NCI-H774 (cell line): ENCODE results near the gene CADM2.
"Not testable (repeated sequence)": the region's sequence is repeated elsewhere in the genome, so short reads cannot be mapped to it uniquely, and the experiment has no call there.

Experiments
- DNase-seq: peaks from one replicate; lab custom pipeline; 2025; lab: John Stamatoyannopoulos, UW

The CADM2 gene

DNA sequence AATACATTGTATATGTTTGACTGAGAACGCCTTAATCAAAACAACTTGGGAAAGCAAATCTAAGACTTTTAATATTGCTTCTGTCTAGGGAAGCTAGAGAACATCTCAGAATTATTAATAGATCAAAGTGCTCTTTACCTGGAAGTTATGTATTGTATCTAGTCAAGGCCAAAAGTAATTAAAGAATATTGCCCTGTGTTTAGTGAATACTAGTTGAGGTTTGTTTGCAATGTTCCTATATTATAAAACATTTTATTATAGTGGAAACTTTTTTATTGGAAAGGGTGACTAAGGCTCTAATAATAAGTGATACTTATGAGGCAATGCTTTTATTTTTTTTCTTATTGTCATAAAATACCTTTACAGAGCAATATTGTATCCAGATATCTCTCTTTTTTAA is 118.2 kb downstream of the CADM2 start:
- no peak for DNase-seq

- DNase-seq: no peak
Observed at GRCh38 chr3:85081191-85081906, 122.6 kb downstream of the CADM2 start.

GRCh38 chr3:85090495-85090894 is 131.7 kb downstream of the CADM2 start:
- no peak for DNase-seq

DNA sequence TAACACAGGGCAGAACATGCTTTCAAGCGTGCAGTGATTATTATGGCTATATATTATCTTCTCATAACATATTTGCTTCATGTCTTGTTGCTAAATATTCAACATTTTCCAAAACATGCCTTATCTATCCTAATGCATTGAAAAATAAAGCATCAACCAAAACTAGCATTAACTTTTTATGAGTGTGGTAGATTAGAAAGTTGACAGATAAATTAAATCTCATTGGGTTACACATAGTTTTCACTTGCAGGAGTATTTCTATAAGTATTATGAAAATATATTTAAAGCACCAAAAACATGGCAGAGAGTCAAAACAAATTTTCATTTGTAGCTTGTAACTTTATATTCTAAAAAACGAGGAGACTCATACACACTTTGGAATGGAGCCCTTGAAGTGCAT is 141.5 kb downstream of the CADM2 start:
- no peak for DNase-seq

DNA sequence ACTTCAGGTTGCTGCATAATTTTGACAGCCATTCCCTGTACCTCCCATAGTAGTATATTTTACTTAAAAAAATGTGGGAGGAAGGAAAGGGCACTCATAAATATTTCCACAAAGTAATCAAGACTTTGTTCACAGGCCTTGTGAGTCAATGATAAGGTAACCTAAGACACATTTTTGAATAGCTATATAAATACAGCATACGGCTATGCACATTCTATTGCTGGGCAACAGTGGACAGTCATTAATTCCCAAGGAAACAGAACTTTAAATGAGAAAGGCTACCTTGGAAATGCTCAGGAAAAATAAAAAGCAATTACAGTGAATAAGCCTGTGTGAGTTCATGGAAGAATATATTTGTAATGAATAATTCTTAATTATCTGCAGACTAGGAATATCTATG is 144.0 kb downstream of the CADM2 start:
- no peak for DNase-seq

- no peak for DNase-seq
Observed at GRCh38 chr3:85110393-85110792, 151.6 kb downstream of the CADM2 start.

DNA sequence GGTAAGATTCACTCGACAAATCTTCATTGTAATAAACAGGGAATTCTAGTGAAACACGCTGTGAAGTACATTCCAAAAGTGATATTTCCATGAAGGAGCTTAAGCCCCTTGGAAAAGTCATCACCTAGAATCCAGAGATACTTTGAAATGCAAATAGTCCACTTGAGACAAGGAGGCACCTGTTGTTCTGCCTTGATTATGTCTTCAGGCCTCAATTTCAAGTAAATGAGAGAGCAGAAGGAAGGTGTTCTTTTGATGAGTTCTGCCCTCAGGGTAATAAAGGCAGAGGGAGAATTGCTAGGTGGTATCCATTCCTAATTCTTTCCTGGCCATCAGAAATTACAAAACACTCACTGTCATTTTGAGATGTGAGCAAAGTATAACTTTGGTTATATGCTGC is 162.1 kb downstream of the CADM2 start:
- no peak for DNase-seq

DNA sequence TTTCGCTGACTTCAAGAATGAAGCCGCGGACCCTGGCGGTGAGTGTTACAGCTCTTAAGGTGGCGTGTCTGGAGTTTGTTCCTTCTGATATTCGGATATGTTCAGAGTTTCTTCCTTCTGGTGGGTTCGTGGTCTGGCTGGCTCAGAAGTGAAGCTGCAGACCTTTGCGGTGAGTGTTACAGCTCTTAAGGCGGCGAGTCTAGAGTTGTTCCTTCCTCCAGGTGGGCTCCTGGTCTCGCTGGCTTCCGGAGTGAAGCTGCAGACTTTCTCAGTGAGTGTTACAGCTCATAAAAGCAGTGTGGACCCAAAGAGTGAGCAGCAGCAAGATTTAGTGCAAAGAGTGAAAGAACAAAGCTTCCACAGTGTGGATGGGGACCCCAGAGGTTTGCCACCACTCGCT is 174.1 kb downstream of the CADM2 start:
- DNase-seq: not testable (repeated sequence)

DNA sequence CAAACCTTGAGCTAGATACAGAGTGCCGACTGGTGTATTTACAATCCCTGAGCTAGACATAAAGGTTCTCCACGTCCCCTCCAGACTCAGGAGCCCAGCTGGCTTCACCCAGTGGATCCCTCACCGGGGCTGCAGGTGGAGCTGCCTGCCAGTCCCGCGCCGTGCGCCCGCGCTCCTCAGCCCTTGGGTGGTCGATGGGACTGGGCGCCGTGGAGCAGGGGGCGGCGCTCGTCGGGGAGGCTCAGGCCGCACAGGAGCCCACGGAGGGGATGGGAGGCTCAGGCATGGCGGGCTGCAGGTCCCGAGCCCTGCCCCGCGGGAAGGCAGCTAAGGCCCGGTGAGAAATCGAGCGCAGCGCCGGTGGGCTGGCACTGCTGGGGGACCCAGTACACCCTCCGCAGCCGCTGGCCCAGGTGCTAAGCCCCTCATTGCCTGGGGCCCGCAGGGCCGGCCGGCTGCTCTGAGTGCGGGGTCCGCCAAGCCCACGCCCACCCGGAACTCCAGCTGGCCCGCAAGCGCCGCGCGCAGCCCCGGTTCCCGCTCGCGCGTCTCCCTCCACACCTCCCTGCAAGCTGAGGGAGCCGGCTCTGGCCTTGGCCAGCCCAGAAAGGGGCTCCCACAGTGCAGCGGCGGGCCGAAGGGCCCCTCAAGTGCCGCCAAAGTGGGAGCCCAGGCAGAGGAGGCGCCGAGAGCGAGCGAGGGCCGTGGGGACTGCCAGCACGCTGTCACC is 175.1 kb downstream of the CADM2 start:
- not testable (repeated sequence) for DNase-seq

DNA sequence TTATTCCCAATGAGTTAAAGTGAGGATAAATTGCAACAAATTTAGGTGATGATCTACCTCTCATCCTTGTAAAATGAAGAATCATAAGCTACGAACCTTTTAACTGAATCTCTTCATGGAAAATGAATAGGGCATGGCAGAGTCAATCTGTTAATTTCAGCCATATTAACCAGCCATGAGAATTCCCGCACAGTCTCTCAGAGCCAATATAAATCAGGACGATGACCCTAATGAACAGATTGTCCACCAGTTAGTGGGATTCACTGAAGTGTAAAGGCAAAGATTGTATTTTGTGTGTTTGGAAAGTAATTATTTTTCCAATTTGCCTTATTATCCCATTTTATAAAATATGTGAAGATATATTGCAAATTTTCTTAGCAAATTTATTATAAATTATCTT is 183.8 kb downstream of the CADM2 start:
- DNase-seq: no peak

GRCh38 chr3:85148036-85148435 is 189.2 kb downstream of the CADM2 start:
- DNase-seq: peak; percentile 11

GRCh38 chr3:85151555-85151954 is 192.8 kb downstream of the CADM2 start:
- no peak for DNase-seq

GRCh38 chr3:85153279-85153678 is 194.5 kb downstream of the CADM2 start:
- not testable (repeated sequence) for DNase-seq

DNA sequence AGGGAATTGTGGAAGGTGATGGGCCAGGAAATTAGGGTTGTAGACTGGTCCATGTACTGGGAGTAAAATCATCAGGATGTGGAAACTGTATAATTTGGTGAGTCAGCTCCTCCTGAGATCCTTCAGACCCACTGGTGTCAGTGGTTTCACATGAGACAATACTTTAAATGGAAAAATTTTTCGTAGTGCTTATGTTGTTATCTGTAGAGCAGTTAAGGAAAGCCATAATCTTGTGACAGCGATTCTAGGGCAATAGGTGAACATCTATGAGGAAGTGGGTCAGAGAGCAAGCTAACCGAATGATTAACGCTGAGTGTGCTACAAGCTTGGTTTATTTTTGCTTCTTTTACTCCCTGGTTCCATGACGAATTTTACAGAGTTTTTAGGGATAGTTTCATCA is 200.6 kb downstream of the CADM2 start:
- DNase-seq: no peak

DNA sequence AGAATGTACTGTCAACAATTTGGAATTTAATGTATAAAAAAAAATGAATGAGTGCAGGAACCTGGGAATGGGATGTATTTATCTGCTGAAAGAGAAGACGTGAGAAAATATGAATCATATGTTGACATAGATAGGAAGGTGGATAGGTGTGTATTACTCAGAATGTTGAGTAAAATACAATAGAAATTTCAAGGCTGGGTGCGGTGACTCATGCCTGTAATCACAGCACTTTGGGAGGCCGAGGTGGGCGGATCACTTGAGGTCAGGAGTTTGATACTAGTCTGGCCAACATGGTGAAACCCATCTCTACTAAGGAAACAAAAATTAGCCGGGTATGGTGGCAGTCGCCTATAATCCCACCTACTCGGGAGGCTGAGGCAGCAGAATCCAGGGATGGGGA is 202.8 kb downstream of the CADM2 start:
- DNase-seq: no peak

GRCh38 chr3:85162905-85163304 is 204.1 kb downstream of the CADM2 start:
- DNase-seq: no peak

DNA sequence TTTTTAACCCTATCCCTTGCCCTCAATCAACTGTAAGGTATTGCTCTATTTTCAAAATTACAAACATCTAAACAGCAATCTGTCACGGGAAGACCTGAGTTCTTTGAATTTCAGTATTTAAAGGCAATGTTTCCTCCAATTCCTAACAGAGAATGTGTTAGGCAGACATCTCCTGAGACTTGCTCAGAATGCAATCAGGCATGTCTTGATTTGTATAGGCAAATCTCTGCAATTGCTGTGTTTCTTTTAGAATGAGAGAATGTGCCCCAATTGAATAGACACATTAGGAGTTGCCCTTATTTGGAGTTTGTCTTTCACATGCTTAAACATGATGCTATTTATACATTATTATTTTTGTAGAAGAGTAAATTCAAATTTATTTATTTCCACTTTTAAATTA is 205.6 kb downstream of the CADM2 start:
- no peak for DNase-seq

- no peak for DNase-seq
Observed at GRCh38 chr3:85167576-85167975, 208.8 kb downstream of the CADM2 start.

DNA sequence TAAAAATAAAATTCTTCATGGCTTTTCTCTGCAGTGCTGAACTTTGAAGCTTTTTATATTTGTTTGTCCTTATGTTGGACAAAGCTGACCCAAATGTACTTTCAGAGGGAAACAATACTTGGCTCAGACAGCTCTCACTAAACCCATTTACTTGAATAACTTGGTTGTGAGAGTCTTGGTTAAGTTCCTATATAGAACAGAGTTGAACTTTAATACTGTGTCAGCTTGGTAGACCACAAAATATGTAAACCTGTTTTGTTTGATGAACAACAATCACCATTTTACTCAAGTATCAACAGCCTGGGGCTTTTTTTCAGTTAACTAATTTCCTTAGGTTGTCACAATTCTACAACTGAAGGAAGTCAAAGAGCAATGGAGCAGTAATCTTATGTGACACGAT is 211.9 kb downstream of the CADM2 start:
- DNase-seq: no peak

GRCh38 chr3:85171976-85172375 is 213.2 kb downstream of the CADM2 start:
- no peak for DNase-seq

DNA sequence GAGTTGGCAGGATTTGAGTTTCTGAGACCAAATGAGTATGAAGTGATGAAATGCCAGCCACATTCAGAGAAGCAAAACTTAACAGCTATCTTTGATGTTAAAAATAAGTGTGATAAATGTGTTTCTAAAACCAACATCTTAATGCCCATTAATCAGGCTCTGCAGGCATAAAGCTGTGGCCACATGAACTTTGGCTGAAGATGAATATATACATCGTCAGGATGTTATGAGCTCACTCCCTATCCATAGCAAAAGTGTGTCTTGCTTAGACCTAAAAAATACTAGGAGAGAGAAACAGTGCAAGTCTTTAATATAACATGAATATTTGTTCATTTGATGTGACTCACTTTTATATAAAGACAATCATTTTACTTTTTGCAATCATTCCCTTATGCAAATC is 218.0 kb downstream of the CADM2 start:
- no peak for DNase-seq

DNA sequence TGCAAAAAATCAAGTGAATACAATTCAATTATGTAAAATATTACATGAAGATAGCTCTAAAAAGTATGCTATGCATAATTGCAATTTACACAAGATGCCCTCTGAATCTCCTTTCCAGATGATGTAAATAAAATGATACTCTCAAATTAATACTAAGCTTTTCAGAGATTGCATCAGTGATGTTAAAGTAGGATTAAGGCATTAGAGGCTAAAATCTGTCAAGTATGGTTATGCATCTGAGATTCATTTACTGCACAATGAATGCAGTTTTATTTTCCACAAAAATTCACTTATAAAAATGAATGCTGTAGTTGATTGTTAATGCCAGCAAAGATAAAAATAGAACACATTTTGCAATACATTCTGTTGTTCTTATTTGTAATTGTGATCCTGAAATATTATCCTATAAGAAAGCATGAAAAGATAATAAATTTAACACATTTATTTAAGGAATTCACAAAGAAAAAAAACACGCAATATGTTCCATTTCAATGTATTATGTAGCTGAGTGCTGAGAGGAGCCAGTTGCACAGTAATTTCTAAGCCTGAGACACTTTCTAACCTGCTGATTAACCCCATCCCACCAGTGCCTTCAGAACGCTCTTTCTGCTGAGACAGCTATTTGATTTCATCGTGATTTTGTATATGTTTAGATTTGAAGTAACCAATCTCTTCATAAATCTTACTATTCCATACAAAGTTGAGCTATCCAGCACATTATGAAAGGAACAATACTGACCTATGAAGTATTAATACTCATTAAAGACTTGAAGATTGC is 224.4 kb downstream of the CADM2 start:
- DNase-seq: no peak

GRCh38 chr3:85185495-85185894 is 226.7 kb downstream of the CADM2 start:
- no peak for DNase-seq
